Activated CD8-positive, alpha-beta memory T cell treated with anti-CD3 and anti-CD28 coated beads, Interleukin-2, amount 50 U/mL, for 1 hour (primary cell): ENCODE data around the gene EXOSC5.
A peak's percentile ranks its signal among the peaks of the same experiment; 100 is the strongest.

Experiments used
- DNase-seq: peaks from one replicate; pipeline ENCODE4 v3.0.0-alpha.2; 2020; ENCODE audit errors: extremely low read depth

EXOSC5 gene

DNA sequence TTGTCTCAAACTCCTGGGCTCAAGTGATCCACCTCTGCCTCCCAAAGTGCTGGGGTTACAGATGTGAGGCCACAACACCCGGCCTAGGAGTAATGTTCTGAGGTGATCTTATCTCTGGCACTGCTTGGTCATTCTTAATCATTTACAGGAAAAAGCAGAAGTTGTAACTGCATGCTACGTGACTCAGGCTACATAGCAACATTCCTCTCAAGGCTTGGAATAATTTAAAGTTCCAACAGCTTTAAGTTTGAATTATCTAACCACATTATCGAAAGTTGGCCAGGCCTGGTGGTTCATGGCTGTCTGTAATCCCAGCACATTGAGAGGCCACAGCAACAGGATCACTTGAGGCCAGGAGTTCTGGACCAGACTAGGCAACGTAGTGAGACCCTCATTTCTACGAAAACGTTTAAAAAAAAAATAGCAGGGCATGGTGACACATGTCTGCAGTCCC is 29.3 kb downstream of the EXOSC5 start:
- no peak for DNase-seq

GRCh38 chr19:41366089-41366488 is 31.1 kb downstream of the EXOSC5 start:
- no peak for DNase-seq

- DNase-seq = no peak
Measured at GRCh38 chr19:41364524-41365391, 32.4 kb downstream of the EXOSC5 start.

GRCh38 chr19:41363753-41364523 is 33.2 kb downstream of the EXOSC5 start, which contains the start of gene B9D2:
B9D2 (minus strand) TSS chr19:41364149; CDS start chr19:41363519, 630 bp downstream.
- peak; percentile 96 for DNase-seq

GRCh38 chr19:41363371-41363752 is 33.8 kb downstream of the EXOSC5 start:
- DNase-seq = no peak

DNA sequence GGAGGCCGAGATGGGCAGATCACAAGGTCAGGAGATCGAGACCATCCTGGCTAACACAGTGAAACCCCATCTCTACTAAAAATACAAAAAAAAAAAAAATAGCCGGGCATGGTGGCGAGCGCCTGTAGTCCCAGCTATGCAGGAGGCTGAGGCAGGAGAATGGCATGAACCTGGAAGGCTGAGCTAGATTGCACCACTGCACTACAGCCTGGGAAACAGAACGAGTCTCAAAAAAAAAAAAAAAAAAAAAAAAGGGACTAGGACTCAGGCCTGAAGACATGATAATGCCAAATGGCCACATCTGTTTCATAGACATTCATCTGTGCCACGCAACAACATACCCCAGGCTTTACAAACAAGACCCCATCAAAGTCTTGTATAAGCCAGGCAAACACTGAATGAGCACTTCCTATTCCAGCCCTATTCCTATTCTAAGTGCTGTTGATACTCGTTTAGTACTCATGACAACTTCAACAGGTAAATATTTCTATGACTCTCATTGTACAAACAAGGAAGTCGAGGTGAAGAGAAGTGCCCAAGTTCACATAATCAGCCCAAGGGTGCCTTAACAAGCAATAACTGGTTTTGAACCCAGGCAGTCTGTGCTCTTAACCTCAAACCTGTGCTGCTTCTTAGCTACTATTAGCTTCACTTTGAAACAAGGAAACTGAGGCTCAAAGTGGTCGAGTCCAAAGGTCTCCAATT is 34.9 kb downstream of the EXOSC5 start:
- DNase-seq = no peak

DNA sequence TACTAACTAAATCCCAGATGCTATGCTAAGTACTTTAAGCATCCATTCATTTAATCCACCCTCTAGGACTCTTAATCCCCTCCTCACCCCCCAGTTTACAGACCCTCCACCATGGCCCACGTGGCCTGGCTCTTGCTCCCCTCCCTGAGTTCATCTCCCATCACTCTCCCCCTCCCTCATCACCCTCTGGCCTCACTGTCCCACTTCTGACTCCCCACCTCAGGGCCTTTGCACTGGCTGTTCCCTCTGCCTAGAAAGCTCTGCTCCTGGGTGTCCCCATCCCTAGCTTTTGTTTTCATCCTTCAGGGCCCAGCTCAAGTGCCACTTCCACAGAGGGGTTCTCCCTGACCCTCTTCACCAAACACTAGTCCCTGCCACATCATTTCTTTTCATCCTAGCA is 37.4 kb downstream of the EXOSC5 start:
- no peak for DNase-seq

- DNase-seq = no peak
Measured at GRCh38 chr19:41357746-41358145, 39.4 kb downstream of the EXOSC5 start.

- no peak for DNase-seq
Measured at GRCh38 chr19:41356984-41357739, 40.0 kb downstream of the EXOSC5 start.

DNA sequence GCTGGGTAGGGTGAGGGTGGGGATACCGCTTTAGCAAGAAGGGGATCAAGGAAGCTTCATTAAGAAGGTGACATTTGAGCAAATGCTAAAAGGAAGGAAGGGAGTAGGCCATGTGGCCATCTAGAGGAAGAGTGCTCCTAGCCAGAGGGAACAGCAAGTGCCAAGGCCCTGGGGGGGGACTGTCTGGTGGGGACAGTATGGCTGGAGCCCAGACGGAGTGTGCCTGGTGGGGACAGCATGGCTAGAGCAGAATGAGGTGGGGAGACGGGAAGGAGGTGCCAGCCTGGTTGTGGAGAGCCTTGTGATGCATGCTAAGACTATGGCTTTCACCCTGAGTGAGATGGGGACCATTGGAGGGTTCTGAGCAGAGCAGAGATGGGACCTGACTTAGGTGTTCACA is 41.4 kb downstream of the EXOSC5 start:
- no peak for DNase-seq

GRCh38 chr19:41355035-41355434 is 42.1 kb downstream of the EXOSC5 start:
- DNase-seq = no peak

GRCh38 chr19:41354343-41354953 is 42.7 kb downstream of the EXOSC5 start:
- no peak for DNase-seq

- DNase-seq = peak; percentile 89
Measured at GRCh38 chr19:41353466-41354342, 43.5 kb downstream of the EXOSC5 start, which contains the start of gene TGFB1. TGFB1 (minus strand) TSS chr19:41353922; CDS start chr19:41353044, 878 bp downstream.

DNA sequence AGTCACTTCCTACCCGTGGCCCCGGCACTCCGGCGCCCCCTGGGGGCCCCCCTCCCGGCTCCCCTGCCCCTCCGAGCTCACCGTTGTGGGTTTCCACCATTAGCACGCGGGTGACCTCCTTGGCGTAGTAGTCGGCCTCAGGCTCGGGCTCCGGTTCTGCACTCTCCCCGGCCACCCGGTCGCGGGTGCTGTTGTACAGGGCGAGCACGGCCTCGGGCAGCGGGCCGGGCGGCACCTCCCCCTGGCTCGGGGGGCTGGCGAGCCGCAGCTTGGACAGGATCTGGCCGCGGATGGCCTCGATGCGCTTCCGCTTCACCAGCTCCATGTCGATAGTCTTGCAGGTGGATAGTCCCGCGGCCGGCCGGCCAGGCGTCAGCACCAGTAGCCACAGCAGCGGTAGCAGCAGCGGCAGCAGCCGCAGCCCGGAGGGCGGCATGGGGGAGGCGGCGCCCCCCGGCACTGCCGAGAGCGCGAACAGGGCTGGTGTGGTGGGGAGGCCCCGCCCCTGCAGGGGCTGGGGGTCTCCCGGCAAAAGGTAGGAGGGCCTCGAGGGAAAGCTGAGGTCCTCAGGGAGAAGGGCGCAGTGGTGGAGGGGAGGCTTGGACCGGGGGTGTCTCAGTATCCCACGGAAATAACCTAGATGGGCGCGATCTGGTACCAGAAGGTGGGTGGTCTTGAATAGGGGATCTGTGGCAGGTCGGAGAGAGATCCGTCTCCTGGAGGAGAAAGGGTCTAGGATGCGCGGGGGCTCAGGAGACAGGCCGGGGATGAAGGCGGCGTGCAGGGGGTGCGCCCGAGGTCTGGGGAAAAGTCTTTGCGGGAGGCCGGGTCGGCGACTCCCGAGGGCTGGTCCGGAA is 44.3 kb downstream of the EXOSC5 start:
- DNase-seq = peak; percentile 41

- DNase-seq = no peak
Measured at GRCh38 chr19:41352279-41352608, 44.9 kb downstream of the EXOSC5 start.

- peak; percentile 71 for DNase-seq
Measured at GRCh38 chr19:41351339-41352245, 45.6 kb downstream of the EXOSC5 start.

GRCh38 chr19:41350735-41351338 is 46.3 kb downstream of the EXOSC5 start:
- no peak for DNase-seq
